Naive thymus-derived CD4-positive, alpha-beta T cell (primary cell): ENCODE results near the gene CHURC1. TPM values are rescaled to one million over a fixed set of nuclear protein-coding genes. Genes with fewer than 3 reads are reported as not detected.

Experiments used
- ATAC-seq: fragments of 150-1000 bp; cut with Tn5 transposase; 2 replicates; pipeline ENCODE4 v1.10.0; 2021; ENCODE audit warnings: mild to moderate bottlenecking, moderate library complexity
- CTCF ChIA-PET: fragments of 350-600 bp; sonication (Branson Sonifier 250); formaldehyde crosslinking; loops from one replicate; lab custom pipeline; 2021; ENCODE audit warnings: antibody characterized with exemption; lab: Charles Lee
- POLR2A ChIA-PET: fragments of 350-600 bp; sonication (Branson Sonifier 250); formaldehyde crosslinking; loops from one replicate; lab custom pipeline; 2021; ENCODE audit warnings: antibody characterized with exemption, inconsistent platforms; lab: Charles Lee
- DNase-seq, 9 donors: peaks; one replicate each; pipeline versions ENCODE4 v3.0.0 to v3.0.0-alpha.2; 2020 to 2022; ENCODE audit warnings: mixed read lengths in 1 of 9
- H3K27ac ChIP-seq: one replicate; pipeline ENCODE4 v1.7.0; 2013; ENCODE audit warnings: mild to moderate bottlenecking, low read depth, low read length, moderate library complexity
- H3K27me3 ChIP-seq, 2 donors: one replicate each; pipeline ENCODE4 v1.7.0; 2013; ENCODE audit warnings: low read length in 2 of 2, mild to moderate bottlenecking in 2 of 2, moderate library complexity in 2 of 2; ENCODE audit not compliant: control insufficient read depth in 2 of 2, insufficient read depth in 2 of 2
- H3K36me3 ChIP-seq, 3 experiments: 1 replicate in 2 of 3; 2 replicates in 1 of 3; pipeline ENCODE4 v1.7.0; 2013; ENCODE audit warnings: low read length in 3 of 3, mild to moderate bottlenecking in 3 of 3, moderate library complexity in 1 of 3; ENCODE audit not compliant: insufficient read depth in 3 of 3, control insufficient read depth in 2 of 3
- H3K4me1 ChIP-seq, 2 donors: one replicate each; pipeline ENCODE4 v1.7.0; 2013; ENCODE audit warnings: low read length in 2 of 2, mild to moderate bottlenecking in 2 of 2, moderate library complexity in 1 of 2; ENCODE audit not compliant: control insufficient read depth in 2 of 2, insufficient read depth in 2 of 2
- H3K4me3 ChIP-seq: 2 replicates; pipeline ENCODE4 v1.7.0; 2013; ENCODE audit warnings: mild to moderate bottlenecking, low read length
- H3K9me3 ChIP-seq, 3 experiments: 1 replicate in 2 of 3; 2 replicates in 1 of 3; pipeline ENCODE4 v1.7.0; 2013; ENCODE audit warnings: low read length in 3 of 3; ENCODE audit not compliant: control insufficient read depth in 2 of 3
- H3K27ac Mint-ChIP-seq, 9 donors: one replicate each; pipeline ENCODE4 v1.8.0; 2020 to 2022; ENCODE audit warnings: mixed read lengths in 9 of 9, mild to moderate bottlenecking in 8 of 9, moderate library complexity in 5 of 9, inconsistent platforms in 2 of 9
- H3K27me3 Mint-ChIP-seq, 5 donors: one replicate each; pipeline ENCODE4 v1.8.0; 2021 to 2022; ENCODE audit warnings: mixed read lengths in 5 of 5, mild to moderate bottlenecking in 1 of 5
- H3K36me3 Mint-ChIP-seq, 5 donors: one replicate each; pipeline ENCODE4 v1.8.0; 2020 to 2022; ENCODE audit warnings: mixed read lengths in 5 of 5, mild to moderate bottlenecking in 3 of 5, inconsistent platforms in 1 of 5
- H3K4me1 Mint-ChIP-seq, 7 donors: one replicate each; pipeline ENCODE4 v1.8.0; 2020 to 2022; ENCODE audit warnings: mixed read lengths in 7 of 7, mild to moderate bottlenecking in 3 of 7, inconsistent platforms in 1 of 7
- H3K4me3 Mint-ChIP-seq, 10 donors: one replicate each; pipeline ENCODE4 v1.8.0; 2020 to 2022; ENCODE audit warnings: mild to moderate bottlenecking in 10 of 10, mixed read lengths in 10 of 10, moderate library complexity in 6 of 10, inconsistent platforms in 2 of 10
- H3K9me3 Mint-ChIP-seq, 11 donors: one replicate each; pipeline ENCODE4 v1.8.0; 2020 to 2022; ENCODE audit warnings: mixed read lengths in 11 of 11, mild to moderate bottlenecking in 4 of 11, inconsistent platforms in 1 of 11, moderate library complexity in 1 of 11
- intact Hi-C, 2 donors: fragments of 100-400 bp; cut with micrococcal nuclease; formaldehyde crosslinking; loops; one replicate each; pipeline ENCODE4 v1.15.1; 2023
- polyA plus RNA-seq, 2 donors: library from polyadenylated mRNA; unstranded; fragments of 300-500 nt; fragmentation: Illumina TruSeq; gene quantifications; one replicate each; pipeline ENCODE4 v1.2.3, GENCODE V29; 2021
- total RNA-seq, 6 experiments: library from RNA in 5 of 6; stranded (reverse) in 5 of 6; gene quantifications; 1 replicate in 5 of 6; 2 replicates in 1 of 6; pipeline ENCODE4 v1.2.3 and lab custom pipeline; 2021 to 2026

Gene CHURC1
- total and polyA plus RNA-seq, 7 experiments from 2014 or later, result 71.9 to 204 (median 108) TPM

DNA sequence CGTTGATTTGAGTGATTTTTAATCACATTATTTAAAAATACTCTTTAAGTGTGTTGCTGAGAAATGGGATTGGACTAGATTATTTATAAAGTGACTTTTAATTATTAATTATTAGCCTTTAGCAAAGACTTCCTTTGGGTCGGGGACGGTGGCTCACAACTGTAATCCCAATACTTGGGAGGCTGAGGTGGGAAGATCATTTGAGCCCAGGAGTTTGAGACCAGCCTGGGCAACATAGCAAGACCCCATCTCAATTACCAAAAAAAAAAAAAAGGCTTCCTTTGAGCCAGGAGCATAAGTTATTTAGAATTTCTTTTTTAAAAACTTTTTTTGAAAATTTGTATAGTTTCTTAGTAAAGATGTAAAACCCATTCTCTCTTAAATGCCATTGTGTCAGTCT lies 8.8 kb downstream of the CHURC1 start:
- POLR2A ChIA-PET, result interaction anchor here (0.7 to 6.5 kb wide), 2 partner anchors 8 to 124 kb away, joined by 4 to 86 read pairs; partner anchors contain the start of gene CHURC1
- peaks cover 37 to 81% (median 60%) of the 10 kb centered on the region in 7 donors for H3K4me1 Mint-ChIP-seq
- peak overlapping the region in 2 of 10 donors; percentile 24 to 29 for H3K4me3 Mint-ChIP-seq
- Histone ChIP-seq H3K9me3 (peaks cover 0 to under 1% (median 0%) of the 10 kb centered on the region in 3 experiments), H3K4me3 (no peak overlapping the region), H3K4me1 (peaks cover 36 to 44% of the 10 kb centered on the region in 2 donors), H3K36me3 (peaks cover 0 to 16% (median 14%) of the 10 kb centered on the region in 3 experiments), H3K27ac (peak overlapping the region; percentile 1), H3K27me3 (no peaks in the 10 kb centered on the region)
- no peak for DNase-seq
- peaks cover 0 to 7% (median 0%) of the 10 kb centered on the region in 11 donors for H3K9me3 Mint-ChIP-seq
- ATAC-seq, result no peak
- intact Hi-C loops, result loop anchor here in 1 of 2 donors (10.0 kb wide), 1 partner anchor 1058 kb away; no protein-coding TSS in a partner anchor
- peaks cover 5 to 50% (median 39%) of the 10 kb centered on the region in 5 donors for H3K36me3 Mint-ChIP-seq
- no peaks in the 10 kb centered on the region for H3K27me3 Mint-ChIP-seq
- CTCF ChIA-PET, result interaction anchor here (0.6 to 1.9 kb wide), 3 partner anchors 14 to 34 kb away, joined by 3 to 4 read pairs (median 4); no protein-coding TSS in a partner anchor
- peak overlapping the region in 5 of 9 donors; percentile 26 to 64 (median 46) for H3K27ac Mint-ChIP-seq

GRCh38 chr14:64926398-64926995 lies 12.2 kb downstream of the CHURC1 start:
- H3K4me3 ChIP-seq, result no peak overlapping the region
- ATAC-seq (no peak), DNase-seq (no peak)
- peak overlapping the region; percentile 49 for H3K27ac ChIP-seq
- H3K4me3 Mint-ChIP-seq, result peak overlapping the region in 8 of 10 donors; percentile 1 to 56 (median 5)
- POLR2A ChIA-PET, result interaction anchor here (0.9 to 6.5 kb wide), 5 partner anchors 9 to 27 kb away, joined by 3 to 86 read pairs (median 5); partner anchors contain the start of gene CHURC1
- peaks cover 51 to 64% of the 10 kb centered on the region in 2 donors for H3K4me1 ChIP-seq
- peaks cover 5 to 50% (median 31%) of the 10 kb centered on the region in 5 donors for H3K36me3 Mint-ChIP-seq
- CTCF ChIA-PET, result no interaction called here
- peaks cover 0 to 4% (median 0%) of the 10 kb centered on the region in 3 experiments for H3K9me3 ChIP-seq
- H3K27me3 ChIP-seq, result no peaks in the 10 kb centered on the region
- no peaks in the 10 kb centered on the region for H3K27me3 Mint-ChIP-seq
- peaks cover 24 to 48% (median 31%) of the 10 kb centered on the region in 7 donors for H3K4me1 Mint-ChIP-seq
- intact Hi-C loops, result loop anchor here (5.0 to 10.0 kb wide), 3 partner anchors 46 to 1062 kb away; partner anchors contain the start of genes MAX (in 2 of the 2) and RAB15 (in 1 of the 2)
- H3K27ac Mint-ChIP-seq, result peak overlapping the region in 6 of 9 donors; percentile 23 to 73 (median 58)
- peaks cover 0 to 16% (median 14%) of the 10 kb centered on the region in 3 experiments for H3K36me3 ChIP-seq
- peaks cover 0 to 5% (median 0%) of the 10 kb centered on the region in 11 donors for H3K9me3 Mint-ChIP-seq

DNA sequence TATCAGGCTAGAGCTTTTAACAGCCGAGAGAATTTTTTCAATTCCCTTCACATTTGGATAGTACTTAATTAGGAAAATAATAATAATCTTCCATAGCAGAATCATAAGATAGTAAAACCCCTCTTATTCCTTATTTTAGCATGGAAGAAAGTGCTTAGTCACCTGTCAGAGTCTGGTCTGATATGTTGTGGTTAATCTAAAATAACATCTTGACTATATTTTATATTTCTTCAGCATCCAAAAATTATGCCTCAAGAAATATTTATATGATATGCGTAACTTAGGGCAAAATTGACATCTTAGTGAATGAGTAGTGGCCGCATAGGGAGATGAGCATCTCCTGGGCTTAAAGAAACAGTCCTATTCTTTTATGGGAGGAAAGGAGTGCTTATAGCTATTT lies 12.8 kb downstream of the CHURC1 start:
- peaks cover 0 to 4% (median 0%) of the 10 kb centered on the region in 3 experiments for H3K9me3 ChIP-seq
- no peak for ATAC-seq
- H3K27me3 ChIP-seq, result no peaks in the 10 kb centered on the region
- H3K36me3 Mint-ChIP-seq, result peaks cover 5 to 49% (median 27%) of the 10 kb centered on the region in 5 donors
- H3K4me3 ChIP-seq, result no peak overlapping the region
- CTCF ChIA-PET, result no interaction called here
- peaks cover 19 to 43% (median 26%) of the 10 kb centered on the region in 7 donors for H3K4me1 Mint-ChIP-seq
- POLR2A ChIA-PET, result interaction anchor here (0.9 to 6.5 kb wide), 5 partner anchors 9 to 27 kb away, joined by 3 to 86 read pairs (median 5); partner anchors contain the start of gene CHURC1
- peak overlapping the region; percentile 49 for H3K27ac ChIP-seq
- H3K36me3 ChIP-seq, result peaks cover 0 to 17% (median 15%) of the 10 kb centered on the region in 3 experiments
- peak overlapping the region in 5 of 9 donors; percentile 23 to 75 (median 63) for H3K27ac Mint-ChIP-seq
- no peak for DNase-seq
- intact Hi-C loops, result loop anchor here (5.0 to 10.0 kb wide), 3 partner anchors 45 to 1062 kb away; partner anchors contain the start of genes MAX (in 2 of the 2) and RAB15 (in 1 of the 2)
- peaks cover 47 to 66% of the 10 kb centered on the region in 2 donors for H3K4me1 ChIP-seq
- peak overlapping the region in 4 of 10 donors; percentile 9 to 56 (median 28) for H3K4me3 Mint-ChIP-seq
- H3K9me3 Mint-ChIP-seq, result no peaks in the 10 kb centered on the region
- H3K27me3 Mint-ChIP-seq, result no peaks in the 10 kb centered on the region

- Mint-ChIP-seq H3K27ac (no peak overlapping the region), H3K36me3 (peaks cover 5 to 59% (median 31%) of the 10 kb centered on the region in 5 donors), H3K4me1 (peaks cover 17 to 36% (median 29%) of the 10 kb centered on the region in 7 donors), H3K27me3 (no peaks in the 10 kb centered on the region), H3K4me3 (no peak overlapping the region), H3K9me3 (no peaks in the 10 kb centered on the region)
- CTCF ChIA-PET, result no interaction called here
- H3K9me3 ChIP-seq, result peaks cover 0 to 4% (median 0%) of the 10 kb centered on the region in 3 experiments
- POLR2A ChIA-PET, result interaction anchor here (0.6 to 6.5 kb wide), 8 partner anchors 8 to 1278 kb away, joined by 3 to 86 read pairs (median 4); partner anchors contain the start of gene CHURC1
- DNase-seq (peak in 7 of 9 donors; percentile 28 to 81 (median 76)), ATAC-seq (peak; percentile 84)
- H3K27me3 ChIP-seq, result no peaks in the 10 kb centered on the region
- H3K4me3 ChIP-seq, result peak overlapping the region; percentile 16
- H3K27ac ChIP-seq, result peak overlapping the region; percentile 67
- H3K4me1 ChIP-seq, result peaks cover 40 to 68% of the 10 kb centered on the region in 2 donors
- H3K36me3 ChIP-seq, result peaks cover 8 to 31% (median 25%) of the 10 kb centered on the region in 3 experiments
- intact Hi-C loops, result loop anchor here (1.0 to 10.0 kb wide), 7 partner anchors 9 to 1064 kb away; partner anchors contain the start of genes CHURC1 (in 2 of the 2), MAX (in 2 of the 2), RAB15 (in 2 of the 2) and FNTB (in 1 of the 2)
Measured at GRCh38 chr14:64928239-64929013, 14.2 kb downstream of the CHURC1 start.

- Mint-ChIP-seq H3K4me1 (peaks cover 15 to 33% (median 29%) of the 10 kb centered on the region in 7 donors), H3K27me3 (no peaks in the 10 kb centered on the region), H3K36me3 (peaks cover 5 to 56% (median 29%) of the 10 kb centered on the region in 5 donors), H3K27ac (no peak overlapping the region), H3K9me3 (no peaks in the 10 kb centered on the region), H3K4me3 (no peak overlapping the region)
- Histone ChIP-seq H3K36me3 (peaks cover 14 to 35% (median 25%) of the 10 kb centered on the region in 3 experiments), H3K4me1 (peaks cover 40 to 68% of the 10 kb centered on the region in 2 donors), H3K4me3 (peak overlapping the region; percentile 16), H3K27me3 (no peaks in the 10 kb centered on the region), H3K27ac (peak overlapping the region; percentile 67), H3K9me3 (peaks cover 0 to 4% (median 0%) of the 10 kb centered on the region in 3 experiments)
- peak in 1 of 9 donors; percentile 24 for DNase-seq
- intact Hi-C loops, result loop anchor here (2.0 to 10.0 kb wide), 4 partner anchors 43 to 1064 kb away; partner anchors contain the start of genes MAX (in 2 of the 2) and RAB15 (in 2 of the 2)
- CTCF ChIA-PET, result no interaction called here
- no peak for ATAC-seq
- POLR2A ChIA-PET, result interaction anchor here (0.7 to 6.5 kb wide), 4 partner anchors 10 to 1279 kb away, joined by 3 to 86 read pairs (median 3); partner anchors contain the start of gene CHURC1
Measured at GRCh38 chr14:64929014-64929359, 14.7 kb downstream of the CHURC1 start.
